ENCODE measurements around the gene HES4.
"Not testable (repeated sequence)": the region's sequence is repeated elsewhere in the genome, so short reads cannot be mapped to it uniquely, and the experiment has no call there.

Gene HES4

GRCh38 chr1:997993-998744, 1.7 kb downstream of the HES4 start:
- no peak for DNase-seq

GRCh38 chr1:997713-997992, 2.2 kb downstream of the HES4 start:
- DNase-seq, result no peak

GRCh38 chr1:996851-997712, 2.8 kb downstream of the HES4 start:
- DNase-seq, result no peak

GRCh38 chr1:995665-996633, 3.9 kb downstream of the HES4 start:
- no peak for DNase-seq

- not testable (repeated sequence) for DNase-seq
Measured at GRCh38 chr1:994546-994945, 5.4 kb downstream of the HES4 start.

- no peak for DNase-seq
Measured at GRCh38 chr1:993379-993995, 6.4 kb downstream of the HES4 start.

GRCh38 chr1:992362-992761, 7.5 kb downstream of the HES4 start:
- no peak for DNase-seq

GRCh38 chr1:991895-992294, 8.0 kb downstream of the HES4 start:
- no peak for DNase-seq

- not testable (repeated sequence) for DNase-seq
Measured at GRCh38 chr1:991275-991674, 8.6 kb downstream of the HES4 start.

GRCh38 chr1:988061-988460, 11.8 kb downstream of the HES4 start:
- DNase-seq, result not testable (repeated sequence)

- no peak for DNase-seq
Measured at GRCh38 chr1:985126-985525, 14.8 kb downstream of the HES4 start.

GRCh38 chr1:984476-984814, 15.5 kb downstream of the HES4 start:
- no peak for DNase-seq

- DNase-seq, result no peak
Measured at GRCh38 chr1:983798-984475, 16.0 kb downstream of the HES4 start.

GRCh38 chr1:982765-983436, 17.0 kb downstream of the HES4 start:
- DNase-seq, result no peak

GRCh38 chr1:981955-982558, 17.8 kb downstream of the HES4 start, which contains the start of gene PERM1:
PERM1 (minus strand) TSS chr1:982093; CDS start chr1:981029, 1,064 bp downstream.
- DNase-seq, result no peak

GRCh38 chr1:981491-981954, 18.4 kb downstream of the HES4 start:
- DNase-seq, result no peak

- DNase-seq, result no peak
Measured at GRCh38 chr1:980602-981395, 19.1 kb downstream of the HES4 start.

GRCh38 chr1:980137-980571, 19.7 kb downstream of the HES4 start:
- no peak for DNase-seq

- no peak for DNase-seq
Measured at GRCh38 chr1:979744-980072, 20.2 kb downstream of the HES4 start.

All from SHP77 treated with DMSO at 0.1 percent for 48 hours (cell line).